HAP-1 (cell line): ENCODE data around the gene RNF183.
"Not testable (repeated sequence)": the region's sequence is repeated elsewhere in the genome, so short reads cannot be mapped to it uniquely, and the experiment has no call there.

Source experiments
- DNase-seq, 2 experiments: peaks; one replicate each; pipeline ENCODE4 v3.0.0-alpha.2; 2016 to 2020; ENCODE audit warnings: low spot score in 2 of 2
- H3K27me3 ChIP-seq: fragments of 250-450 bp; sonication (Bioruptor Pico); 2 replicates; pipeline ENCODE4 v1.5.1; 2020; ENCODE audit warnings: low read depth, mild to moderate bottlenecking, moderate library complexity
- H3K36me3 ChIP-seq: fragments of 250-450 bp; sonication (Bioruptor Pico); replicated peaks from 2 replicates; pipeline ENCODE4 v1.5.1; 2020; ENCODE audit warnings: mild to moderate bottlenecking
- H3K4me1 ChIP-seq: fragments of 250-450 bp; sonication (Bioruptor Pico); 2 replicates; pipeline ENCODE4 v1.5.1; 2020; ENCODE audit warnings: mild to moderate bottlenecking
- H3K4me3 ChIP-seq: fragments of 250-450 bp; sonication (Bioruptor Pico); 2 replicates; pipeline ENCODE4 v1.5.1; 2020; ENCODE audit warnings: mild to moderate bottlenecking, moderate library complexity
- H3K9me3 ChIP-seq: fragments of 250-450 bp; sonication (Bioruptor Pico); 2 replicates; pipeline ENCODE4 v1.5.1; 2020; ENCODE audit warnings: mild to moderate bottlenecking, moderate library complexity
- in situ Hi-C: fragments of 300-500 bp; cut with MboI; formaldehyde crosslinking; loops from 3 replicates; pipeline ENCODE4 v1.14.3; 2020; ENCODE audit warnings: low sequenced_read_pairs, inconsistent platforms, mixed read lengths

RNF183 gene

GRCh38 chr9:113275157-113276131 is 27.7 kb downstream of the RNF183 start, which contains the start of the genes CDC26 and PRPF4:
Gene CDC26 (minus strand): TSS chr9:113275572. CDS start chr9:113272507, 3,065 bp downstream.
Gene PRPF4 (plus strand): TSS chr9:113275658. CDS start chr9:113275744, 86 bp downstream.
- Histone ChIP-seq H3K27me3 (no peaks in the 10 kb centered on the region), H3K36me3 (peaks cover 49% of the 10 kb centered on the region), H3K4me3 (peak within 1 kb of the TSS; percentile 95), H3K4me1 (peaks cover 13% of the 10 kb centered on the region), H3K9me3 (no peaks in the 10 kb centered on the region)
- DNase-seq: peak; percentile 95 to 98
- in situ Hi-C loops: loop anchor here (5.0 to 10.0 kb wide), 2 partner anchors 132 to 309 kb away; no protein-coding TSS in a partner anchor

DNA sequence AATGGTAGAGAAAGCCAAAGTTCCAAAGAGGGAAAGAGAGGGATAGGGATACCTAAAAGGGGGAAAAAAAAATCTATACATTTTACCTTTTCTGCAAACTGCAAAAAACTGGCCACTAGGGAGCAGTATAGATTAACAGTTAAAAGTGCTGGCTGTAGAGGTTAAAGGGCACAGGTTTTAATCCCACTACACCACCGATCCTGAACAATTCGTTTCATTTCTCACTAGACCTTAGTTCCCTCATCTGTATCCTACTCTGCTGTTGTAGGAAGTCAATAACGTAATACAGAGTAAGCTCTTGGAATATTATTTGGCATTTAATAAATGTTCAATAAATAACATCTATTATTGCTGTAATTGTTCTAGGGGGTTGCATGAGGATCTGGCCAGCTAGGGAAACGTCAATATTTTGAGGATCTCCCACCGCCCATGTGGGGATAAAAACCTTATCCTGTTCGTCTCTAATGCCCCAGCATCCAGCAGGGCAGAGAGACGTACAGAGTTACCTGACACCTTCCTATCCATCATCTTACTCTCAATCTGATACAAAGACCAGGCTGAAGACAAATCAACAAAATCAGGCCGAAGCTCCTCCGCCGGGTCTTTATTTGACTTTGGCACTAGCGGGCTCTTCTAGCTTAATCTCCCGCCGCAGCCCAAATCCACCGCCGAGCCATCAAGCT is 28.6 kb downstream of the RNF183 start:
- Histone ChIP-seq H3K27me3 (no peaks in the 10 kb centered on the region), H3K9me3 (no peaks in the 10 kb centered on the region), H3K36me3 (peaks cover 47% of the 10 kb centered on the region), H3K4me1 (peaks cover 7% of the 10 kb centered on the region), H3K4me3 (peak overlapping the region; percentile 95)
- DNase-seq: peak; percentile 61 to 72
- in situ Hi-C loops: loop anchor here (5.0 to 10.0 kb wide), 3 partner anchors 133 to 383 kb away; no protein-coding TSS in a partner anchor

- in situ Hi-C loops: loop anchor here (5.0 to 10.0 kb wide), 2 partner anchors 315 to 387 kb away; no protein-coding TSS in a partner anchor
- no peak for DNase-seq
- Histone ChIP-seq H3K36me3 (peaks cover 32% of the 10 kb centered on the region), H3K27me3 (no peaks in the 10 kb centered on the region), H3K4me1 (peaks cover 3% of the 10 kb centered on the region; the same call in 1 of the 2 replicates), H3K9me3 (no peaks in the 10 kb centered on the region), H3K4me3 (no peak overlapping the region)
Measured at GRCh38 chr9:113269871-113270270, 33.3 kb downstream of the RNF183 start.

DNA sequence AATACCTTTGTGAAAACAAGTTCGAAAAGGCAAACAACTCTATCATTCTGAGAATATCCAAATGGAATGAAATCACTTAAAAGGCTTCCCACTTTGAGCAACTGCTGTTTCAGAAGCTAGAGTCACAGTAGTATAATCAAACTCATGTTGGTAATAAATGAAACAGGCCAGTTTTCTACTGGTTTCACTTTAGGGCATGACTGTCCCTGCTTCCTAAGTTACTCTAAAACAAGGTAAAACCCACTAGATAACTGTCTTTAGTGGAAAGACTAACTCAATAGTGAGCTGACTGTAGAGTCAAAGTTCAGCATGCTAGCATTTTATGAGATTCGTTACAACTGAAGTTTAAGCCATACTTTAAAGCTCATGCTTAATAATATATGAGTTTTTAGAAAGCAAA is 33.8 kb downstream of the RNF183 start:
- in situ Hi-C loops: no loop called here
- no peak for DNase-seq
- Histone ChIP-seq H3K4me1 (peaks cover 3% of the 10 kb centered on the region; the same call in 1 of the 2 replicates), H3K27me3 (no peaks in the 10 kb centered on the region), H3K36me3 (peaks cover 32% of the 10 kb centered on the region), H3K4me3 (no peak overlapping the region), H3K9me3 (no peaks in the 10 kb centered on the region)

DNA sequence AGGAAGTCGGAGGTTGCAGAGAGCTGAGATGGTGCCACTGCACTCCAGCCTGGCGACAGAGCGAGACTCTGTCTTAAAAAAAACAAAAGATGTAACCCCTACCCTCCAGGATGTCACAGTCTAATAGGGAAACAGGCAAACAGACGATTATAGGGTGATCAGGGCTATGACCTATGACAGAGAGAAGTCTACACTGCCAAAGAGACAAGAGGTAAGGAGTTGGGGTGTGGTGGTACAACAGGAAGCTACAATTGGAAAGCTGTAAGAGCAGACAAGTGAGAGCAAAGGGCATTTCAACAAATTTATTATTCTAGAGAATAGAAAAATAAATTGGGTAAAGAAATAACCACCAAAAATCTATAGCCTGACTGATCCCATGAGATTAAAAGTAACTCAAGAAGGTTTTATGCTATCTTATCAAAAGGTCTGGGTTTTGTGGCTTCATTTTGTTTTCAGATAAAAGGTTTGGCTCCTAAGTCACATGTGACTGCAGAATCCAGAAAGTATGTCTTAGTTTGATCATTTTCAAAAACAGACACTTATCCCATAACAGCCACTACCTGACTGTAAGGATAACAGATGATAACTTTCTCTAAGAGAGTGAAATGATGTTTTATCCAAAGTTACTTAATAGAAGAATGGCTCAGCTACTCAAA is 35.1 kb downstream of the RNF183 start:
- no peak for DNase-seq
- Histone ChIP-seq H3K27me3 (no peaks in the 10 kb centered on the region), H3K36me3 (peaks cover 32% of the 10 kb centered on the region), H3K4me1 (no peaks in the 10 kb centered on the region), H3K4me3 (no peak overlapping the region), H3K9me3 (no peaks in the 10 kb centered on the region)
- in situ Hi-C loops: no loop called here

DNA sequence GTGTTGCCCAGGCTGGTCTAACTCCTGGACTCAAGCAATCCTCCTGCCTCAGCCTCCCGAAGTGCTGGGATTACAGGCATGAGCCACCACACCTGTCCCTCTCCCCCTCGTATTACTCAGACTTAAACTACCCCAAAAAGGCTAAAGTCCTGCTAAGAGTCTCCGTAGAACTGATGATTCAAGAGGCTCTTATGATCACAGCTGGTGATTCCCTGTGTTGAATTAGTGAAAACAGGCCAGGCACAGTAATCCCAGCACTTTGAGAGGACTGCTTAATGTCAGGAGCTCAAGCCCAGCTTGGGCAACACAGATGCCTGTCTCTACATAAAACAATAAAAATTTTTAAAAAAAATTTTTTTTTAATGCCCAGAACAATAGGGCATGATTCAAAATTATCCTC is 37.0 kb downstream of the RNF183 start:
- Histone ChIP-seq H3K9me3 (no peaks in the 10 kb centered on the region), H3K36me3 (peaks cover 32% of the 10 kb centered on the region), H3K4me1 (no peaks in the 10 kb centered on the region), H3K4me3 (no peak overlapping the region), H3K27me3 (no peaks in the 10 kb centered on the region)
- in situ Hi-C loops: no loop called here
- no peak for DNase-seq

GRCh38 chr9:113261917-113262671 is 41.1 kb downstream of the RNF183 start:
- in situ Hi-C loops: no loop called here
- Histone ChIP-seq H3K4me1 (no peaks in the 10 kb centered on the region), H3K36me3 (peaks cover 26% of the 10 kb centered on the region), H3K27me3 (no peaks in the 10 kb centered on the region), H3K4me3 (no peak overlapping the region), H3K9me3 (no peaks in the 10 kb centered on the region)
- DNase-seq: no peak

DNA sequence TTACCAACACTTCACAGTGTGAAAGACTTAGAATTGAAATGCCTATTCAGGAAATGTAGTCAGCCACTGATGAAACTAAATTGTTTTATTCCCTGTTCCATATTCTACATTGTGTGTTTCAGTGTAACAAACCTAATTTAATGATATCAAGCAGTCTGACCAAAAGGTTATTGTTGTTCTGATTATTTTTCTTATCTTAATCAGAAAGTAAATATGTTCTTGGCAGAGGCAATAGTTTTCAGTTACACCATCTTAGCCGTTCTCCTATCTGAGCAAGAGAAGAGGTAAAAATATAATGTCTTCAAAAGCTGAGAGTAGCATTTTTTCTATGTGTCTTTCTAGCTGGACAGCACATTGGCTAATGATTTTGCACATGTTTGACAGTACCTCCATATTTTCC is 44.9 kb downstream of the RNF183 start:
- Histone ChIP-seq H3K4me3 (no peak overlapping the region), H3K27me3 (no peaks in the 10 kb centered on the region), H3K4me1 (no peaks in the 10 kb centered on the region), H3K9me3 (no peaks in the 10 kb centered on the region), H3K36me3 (peaks cover 29% of the 10 kb centered on the region)
- no peak for DNase-seq
- in situ Hi-C loops: no loop called here

- in situ Hi-C loops: no loop called here
- no peaks in the 10 kb centered on the region for H3K9me3 ChIP-seq
- no peak for DNase-seq
- H3K4me1 ChIP-seq: no peaks in the 10 kb centered on the region
- peaks cover 29% of the 10 kb centered on the region for H3K36me3 ChIP-seq
- no peaks in the 10 kb centered on the region for H3K27me3 ChIP-seq
- no peak overlapping the region for H3K4me3 ChIP-seq
Measured at GRCh38 chr9:113257863-113258262, 45.3 kb downstream of the RNF183 start.

DNA sequence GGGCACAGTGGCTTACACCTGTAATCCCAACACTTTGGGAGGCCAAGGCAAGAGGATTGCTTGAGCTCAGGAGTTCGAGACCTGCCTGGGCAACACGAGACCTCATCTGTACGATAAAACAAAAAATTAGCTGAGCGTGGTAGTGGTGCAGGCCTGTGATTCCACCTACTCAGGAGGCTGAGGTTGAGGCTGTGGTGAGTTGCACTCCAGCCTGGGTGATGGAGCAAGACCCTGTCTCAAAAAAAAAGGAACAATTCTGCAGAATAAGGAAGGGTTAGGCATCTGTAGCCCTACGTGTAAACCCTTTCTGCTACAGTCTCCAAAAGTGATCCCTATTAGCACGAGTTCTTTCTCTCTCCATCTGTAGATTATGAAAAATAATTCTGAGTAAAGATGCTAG is 47.7 kb downstream of the RNF183 start:
- Histone ChIP-seq H3K4me3 (no peak overlapping the region), H3K27me3 (no peaks in the 10 kb centered on the region), H3K36me3 (peaks cover 20% of the 10 kb centered on the region), H3K9me3 (no peaks in the 10 kb centered on the region), H3K4me1 (peaks cover 4% of the 10 kb centered on the region)
- no peak for DNase-seq
- in situ Hi-C loops: no loop called here

DNA sequence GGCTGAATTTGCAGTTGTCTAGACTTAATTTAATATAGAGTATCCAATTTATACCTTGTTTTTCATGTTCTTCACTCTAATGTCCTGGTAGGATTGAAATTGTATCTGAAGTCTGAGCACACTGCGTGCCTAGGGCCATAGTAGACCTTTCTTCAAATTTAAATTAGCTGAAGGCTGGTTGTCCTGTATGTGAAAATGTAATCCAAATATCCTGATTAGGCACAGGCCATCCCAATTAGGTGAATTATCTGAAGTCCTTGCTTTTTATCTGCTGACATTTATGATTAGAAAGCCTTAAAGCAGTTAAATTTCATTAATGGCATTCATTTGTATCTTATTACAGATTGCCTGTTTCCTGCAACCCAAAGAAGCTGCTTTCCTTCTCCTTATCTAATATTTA is 48.2 kb downstream of the RNF183 start:
- Histone ChIP-seq H3K9me3 (no peaks in the 10 kb centered on the region), H3K4me1 (peaks cover 4% of the 10 kb centered on the region), H3K27me3 (no peaks in the 10 kb centered on the region), H3K36me3 (peaks cover 17% of the 10 kb centered on the region), H3K4me3 (no peak overlapping the region)
- no peak for DNase-seq
- in situ Hi-C loops: no loop called here

GRCh38 chr9:113250807-113251206 is 52.4 kb downstream of the RNF183 start:
- Histone ChIP-seq H3K9me3 (no peaks in the 10 kb centered on the region), H3K4me1 (peaks cover 4% of the 10 kb centered on the region), H3K4me3 (no peak overlapping the region), H3K36me3 (no peaks in the 10 kb centered on the region), H3K27me3 (no peaks in the 10 kb centered on the region)
- in situ Hi-C loops: no loop called here
- no peak for DNase-seq

DNA sequence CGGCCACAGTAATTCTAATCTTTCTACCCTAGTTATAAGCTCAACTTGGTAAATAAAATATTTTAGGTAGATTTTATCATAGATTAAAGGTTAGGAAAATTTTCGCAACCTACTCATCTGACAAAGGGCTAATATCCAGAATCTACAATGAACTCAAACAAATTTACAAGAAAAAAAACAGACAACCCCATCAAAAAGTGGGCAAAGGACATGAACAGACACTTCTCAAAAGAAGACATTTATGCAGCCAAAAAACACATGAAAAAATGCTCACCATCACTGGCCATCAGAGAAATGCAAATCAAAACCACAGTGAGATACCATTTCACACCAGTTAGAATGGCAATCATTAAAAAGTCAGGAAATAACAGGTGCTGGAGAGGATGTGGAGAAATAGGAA is 53.5 kb downstream of the RNF183 start:
- H3K27me3 ChIP-seq, in situ Hi-C loops, H3K9me3 ChIP-seq, H3K4me3 ChIP-seq, H3K36me3 ChIP-seq, DNase-seq: not testable (repeated sequence)
- peaks cover 13% of the 10 kb centered on the region for H3K4me1 ChIP-seq
